ENCODE measurements around the gene TF.

GRCh38 chr3:133697960-133698359, 48.2 kb upstream of the TF start:
- TF ChIP-seq CTBP1 (IDR thresholded peaks at IDR 0.05; ENCODE audit: borderline replicate concordance) = no peak
- no peak for TF ChIP-seq L3MBTL2 (conservative IDR thresholded peaks at IDR 0.05)
- TF ChIP-seq BHLHE40 (IDR thresholded peaks at IDR 0.05; ENCODE audit: borderline replicate concordance) = no peak
- TF ChIP-seq HDGF (IDR thresholded peaks at IDR 0.05; ENCODE audit: borderline replicate concordance) = no peak
- no peak for TF ChIP-seq SP1 (IDR thresholded peaks at IDR 0.05)

Measured in HEK293T (cell line).